Mucosa of descending colon (tissue), 3 donors: Measurements from ENCODE around the gene DIABLO. TPM values are rescaled to one million over a fixed set of nuclear protein-coding genes. Genes with fewer than 3 reads are reported as not detected.

Experiments
- ATAC-seq: fragments of 200-7000 bp; cut with Tn5 transposase; one replicate; pipeline ENCODE4 v1.9.1; 2020; ENCODE audit warnings: mild to moderate bottlenecking, moderate library complexity
- DNase-seq, 3 donors: peaks; one replicate each; pipeline ENCODE4 v3.0.0-alpha.2; 2020
- H3K36me3 ChIP-seq: fragments of 200-600 bp; one replicate; pipeline ENCODE4 v1.8.0; 2021; ENCODE audit warnings: low read depth, mild to moderate bottlenecking
- H3K4me1 ChIP-seq: fragments of 200-600 bp; one replicate; pipeline ENCODE4 v1.8.0; 2021; ENCODE audit warnings: low read depth, mild to moderate bottlenecking
- H3K4me3 ChIP-seq: fragments of 200-600 bp; one replicate; pipeline ENCODE4 v1.8.0; 2021; ENCODE audit warnings: mild to moderate bottlenecking
- H3K9me3 ChIP-seq: fragments of 200-600 bp; one replicate; pipeline ENCODE4 v1.8.0; 2021; ENCODE audit warnings: mild to moderate bottlenecking
- CTCF ChIP-seq: fragments of 200-600 bp; IDR thresholded peaks from one replicate; pipeline ENCODE4 v1.8.0; 2022; ENCODE audit warnings: antibody characterized with exemption, mild to moderate bottlenecking
- intact Hi-C, 2 donors: fragments of 100-400 bp; cut with DNase I in 1 of 2; cut with micrococcal nuclease in 1 of 2; formaldehyde crosslinking; loops; one replicate each; pipeline versions ENCODE4 v1.11.0 to v1.11.1; 2022; cut with DNase I, micrococcal nuclease
- total RNA-seq, 3 donors: library from RNA; stranded (reverse); fragmentation: NEBNext Ultra II Directional in 2 of 3; extraction: Animal tissue kit (Norgen Biotek cat#: 25700) in 2 of 3; gene quantifications; one replicate each; pipeline versions ENCODE4 v1.2.1 to v1.2.4, GENCODE V29; 2021 to 2023
- donor health status: DM: no; HTN: no; CAD: no; lungs with moderate emphysema.
- donor health status: DM: no; HTN: no; CAD: no.
- donor health status: DM: no; HTN: yes; CAD: no.

Gene DIABLO
- total RNA-seq, 3 donors from 2014 or later = 35.6 to 42.9 (median 41.6) TPM

- H3K4me1 ChIP-seq = no peaks in the 10 kb centered on the region
- H3K36me3 ChIP-seq = no peaks in the 10 kb centered on the region
- no peak for ATAC-seq
- DNase-seq = no peak
- no peak for TF ChIP-seq CTCF
- H3K9me3 ChIP-seq = no peaks in the 10 kb centered on the region
- no peak overlapping the region for H3K4me3 ChIP-seq
- intact Hi-C loops = no loop called here
Measured at GRCh38 chr12:122161682-122162081, 64.2 kb downstream of the DIABLO start.

- Histone ChIP-seq H3K4me3 (no peak overlapping the region), H3K36me3 (no peaks in the 10 kb centered on the region), H3K9me3 (no peaks in the 10 kb centered on the region), H3K4me1 (no peaks in the 10 kb centered on the region)
- ATAC-seq (no peak), DNase-seq (no peak)
- intact Hi-C loops = no loop called here
- TF ChIP-seq CTCF = no peak
Measured at GRCh38 chr12:122160761-122161160, 65.1 kb downstream of the DIABLO start.

- Histone ChIP-seq H3K9me3 (no peaks in the 10 kb centered on the region), H3K36me3 (no peaks in the 10 kb centered on the region), H3K4me3 (no peak overlapping the region), H3K4me1 (no peaks in the 10 kb centered on the region)
- intact Hi-C loops = no loop called here
- TF ChIP-seq CTCF = no peak
- ATAC-seq (no peak), DNase-seq (no peak)
Measured at GRCh38 chr12:122159882-122160281, 66.0 kb downstream of the DIABLO start.

- intact Hi-C loops = no loop called here
- ATAC-seq (no peak), DNase-seq (no peak)
- no peaks in the 10 kb centered on the region for H3K4me1 ChIP-seq
- H3K36me3 ChIP-seq = no peaks in the 10 kb centered on the region
- no peak overlapping the region for H3K4me3 ChIP-seq
- no peaks in the 10 kb centered on the region for H3K9me3 ChIP-seq
- no peak for TF ChIP-seq CTCF
Measured at GRCh38 chr12:122158700-122159285, 67.1 kb downstream of the DIABLO start.

Other genes starting within 250 kb of the DIABLO start
- 10 to 100 TPM in 1 of 3 donors, 1 to 10 TPM in 2; 5.2 to 11.6 (median 5.7) TPM for gene BCL7A, start 204.2 kb downstream of the DIABLO start, total RNA-seq
- 100 to 1,000 TPM; 194 to 230 (median 201) TPM for gene MLXIP, start 147.3 kb downstream of the DIABLO start, total RNA-seq
- not detected for gene IL31, start 51.8 kb downstream of the DIABLO start, total RNA-seq
- gene LRRC43, start 42.9 kb downstream of the DIABLO start, total RNA-seq = under 1 TPM in 2 of 3 donors, not detected in 1; 0.19 to 0.51 TPM
- under 1 TPM; 0.26 to 0.82 (median 0.66) TPM for gene B3GNT4, start 22.3 kb downstream of the DIABLO start, total RNA-seq
- gene VPS33A, start 40.4 kb upstream of the DIABLO start, total RNA-seq = 10 to 100 TPM; 19.5 to 22.8 (median 22.4) TPM
- gene CLIP1, start 196.6 kb upstream of the DIABLO start, total RNA-seq = 100 to 1,000 TPM in 1 of 3 donors, 10 to 100 TPM in 2; 43.5 to 170 (median 45.0) TPM